ENCODE measurements around the gene RPS8. TPM values are rescaled to one million over a fixed set of nuclear protein-coding genes. Genes with fewer than 3 reads are reported as not detected.

RPS8 gene
- total RNA-seq, 1 experiment from 2014 or later: 1,467 TPM

DNA sequence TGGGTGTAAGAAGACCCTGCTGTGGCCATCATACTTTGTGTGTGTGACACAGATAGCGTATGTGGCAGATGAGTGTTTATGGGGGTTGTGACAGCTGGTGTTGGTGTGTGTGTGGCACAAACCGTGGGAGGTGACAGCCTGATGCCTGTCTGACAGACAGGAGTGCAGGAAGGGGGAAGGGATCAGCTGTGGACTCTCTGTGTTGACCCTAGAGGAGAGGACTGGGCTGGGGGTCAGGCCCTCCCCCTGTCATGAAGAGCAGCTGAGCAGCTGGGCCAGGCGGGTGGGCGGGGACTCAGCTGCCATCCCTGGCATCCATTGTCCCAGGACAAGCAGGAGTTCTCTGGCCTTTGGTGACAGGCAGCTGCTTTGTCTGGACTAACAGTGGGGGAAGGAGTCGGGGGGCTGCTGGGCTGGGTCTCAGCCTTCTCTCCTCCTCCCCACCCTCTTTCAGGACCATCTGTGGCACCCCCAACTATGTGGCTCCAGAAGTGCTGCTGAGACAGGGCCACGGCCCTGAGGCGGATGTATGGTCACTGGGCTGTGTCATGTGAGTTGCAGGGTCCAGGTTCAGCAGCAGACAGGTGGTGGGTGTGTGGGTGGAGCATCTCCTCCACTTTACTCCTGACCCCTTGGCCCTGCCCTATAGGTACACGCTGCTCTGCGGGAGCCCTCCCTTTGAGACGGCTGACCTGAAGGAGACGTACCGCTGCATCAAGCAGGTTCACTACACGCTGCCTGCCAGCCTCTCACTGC is 27.1 kb downstream of the RPS8 start:
- BruUV-seq (replicated peaks): no TSS peak
- Histone ChIP-seq H3K36me3 (ENCODE audit: control insufficient read depth, insufficient read depth, low read length) (no peaks in the 10 kb centered on the region), H3K4me1 (peaks cover 17% of the 10 kb centered on the region), H3K4me3 (ENCODE audit: low read depth, low read length) (no peak overlapping the region), H3K27me3 (replicated peaks; ENCODE audit: control insufficient read depth, insufficient read depth, low read length) (no peaks in the 10 kb centered on the region), H3K9me3 (no peaks in the 10 kb centered on the region)
- DNase-seq: no peak
- CTCF ChIA-PET: no interaction called here
- H3K27ac Mint-ChIP-seq (ENCODE audit: unreplicated experiment): peak overlapping the region; percentile 26
- H3K9me3 Mint-ChIP-seq (ENCODE audit: unreplicated experiment): no peaks in the 10 kb centered on the region
- H3K36me3 Mint-ChIP-seq (ENCODE audit: insufficient read depth, unreplicated experiment): peaks cover 24% of the 10 kb centered on the region
- H3K4me3 Mint-ChIP-seq (ENCODE audit: unreplicated experiment): peak overlapping the region; percentile 24
- TF ChIP-seq, protein P1, sequence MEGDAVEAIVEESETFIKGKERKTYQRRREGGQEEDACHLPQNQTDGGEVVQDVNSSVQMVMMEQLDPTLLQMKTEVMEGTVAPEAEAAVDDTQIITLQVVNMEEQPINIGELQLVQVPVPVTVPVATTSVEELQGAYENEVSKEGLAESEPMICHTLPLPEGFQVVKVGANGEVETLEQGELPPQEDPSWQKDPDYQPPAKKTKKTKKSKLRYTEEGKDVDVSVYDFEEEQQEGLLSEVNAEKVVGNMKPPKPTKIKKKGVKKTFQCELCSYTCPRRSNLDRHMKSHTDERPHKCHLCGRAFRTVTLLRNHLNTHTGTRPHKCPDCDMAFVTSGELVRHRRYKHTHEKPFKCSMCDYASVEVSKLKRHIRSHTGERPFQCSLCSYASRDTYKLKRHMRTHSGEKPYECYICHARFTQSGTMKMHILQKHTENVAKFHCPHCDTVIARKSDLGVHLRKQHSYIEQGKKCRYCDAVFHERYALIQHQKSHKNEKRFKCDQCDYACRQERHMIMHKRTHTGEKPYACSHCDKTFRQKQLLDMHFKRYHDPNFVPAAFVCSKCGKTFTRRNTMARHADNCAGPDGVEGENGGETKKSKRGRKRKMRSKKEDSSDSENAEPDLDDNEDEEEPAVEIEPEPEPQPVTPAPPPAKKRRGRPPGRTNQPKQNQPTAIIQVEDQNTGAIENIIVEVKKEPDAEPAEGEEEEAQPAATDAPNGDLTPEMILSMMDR (IDR thresholded peaks at IDR 0.05; ENCODE audit: insufficient read depth in 1 of 2, low read depth in 1 of 2, low read length in 1 of 2, severe bottlenecking in 1 of 2, unreplicated experiment in 1 of 2): no peak
- no peaks in the 10 kb centered on the region for H3K27me3 Mint-ChIP-seq (ENCODE audit: insufficient read depth, unreplicated experiment)
- H3K4me1 Mint-ChIP-seq (ENCODE audit: low read depth, unreplicated experiment): peaks cover 16% of the 10 kb centered on the region
- intact Hi-C loops (cut with micrococcal nuclease; ENCODE audit: unreplicated experiment): no loop called here
- POLR2A ChIA-PET: no interaction called here

DNA sequence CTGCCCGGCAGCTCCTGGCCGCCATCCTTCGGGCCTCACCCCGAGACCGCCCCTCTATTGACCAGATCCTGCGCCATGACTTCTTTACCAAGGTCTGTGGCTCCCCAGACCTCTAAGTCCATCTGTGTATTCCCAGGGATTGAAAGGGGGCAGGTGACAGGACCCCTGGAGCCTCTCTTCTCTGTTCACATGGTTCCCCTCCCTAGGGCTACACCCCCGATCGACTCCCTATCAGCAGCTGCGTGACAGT is 27.6 kb downstream of the RPS8 start:
- peaks cover 26% of the 10 kb centered on the region for H3K36me3 Mint-ChIP-seq (ENCODE audit: insufficient read depth, unreplicated experiment)

DNA sequence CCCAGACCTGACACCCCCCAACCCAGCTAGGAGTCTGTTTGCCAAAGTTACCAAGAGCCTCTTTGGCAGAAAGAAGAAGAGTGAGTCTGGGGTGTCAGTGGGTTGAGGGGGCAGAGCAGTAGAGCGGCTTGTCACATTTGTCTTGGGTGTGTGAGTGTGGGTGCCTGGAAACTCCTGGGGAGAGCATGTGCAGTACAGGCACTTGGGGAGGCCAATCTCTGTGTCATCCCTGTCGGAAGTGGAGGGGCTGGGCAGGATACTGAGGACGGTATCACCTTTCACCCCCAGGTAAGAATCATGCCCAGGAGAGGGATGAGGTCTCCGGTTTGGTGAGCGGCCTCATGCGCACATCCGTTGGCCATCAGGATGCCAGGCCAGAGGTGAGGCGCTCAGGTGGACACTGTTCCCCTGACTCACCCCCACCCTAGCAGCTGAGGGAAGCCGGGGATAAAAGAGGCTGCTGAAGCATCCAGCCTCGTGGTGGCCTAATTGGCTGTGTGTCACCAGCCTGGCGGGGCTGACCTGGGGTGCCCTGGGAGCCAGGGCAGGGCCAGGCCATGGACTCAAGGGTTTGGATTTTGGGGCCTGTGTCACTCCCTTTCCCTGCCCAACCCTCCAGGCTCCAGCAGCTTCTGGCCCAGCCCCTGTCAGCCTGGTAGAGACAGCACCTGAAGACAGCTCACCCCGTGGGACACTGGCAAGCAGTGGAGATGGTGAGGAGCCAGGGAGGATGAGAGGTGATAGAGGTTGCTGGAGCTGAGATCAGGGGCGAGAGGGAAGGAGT is 28.2 kb downstream of the RPS8 start:
- Histone ChIP-seq H3K4me3 (ENCODE audit: low read depth, low read length) (no peak overlapping the region), H3K4me1 (peaks cover 27% of the 10 kb centered on the region), H3K36me3 (ENCODE audit: control insufficient read depth, insufficient read depth, low read length) (no peaks in the 10 kb centered on the region), H3K9me3 (no peaks in the 10 kb centered on the region), H3K27me3 (replicated peaks; ENCODE audit: control insufficient read depth, insufficient read depth, low read length) (no peaks in the 10 kb centered on the region)
- H3K4me1 Mint-ChIP-seq (ENCODE audit: low read depth, unreplicated experiment): peaks cover 18% of the 10 kb centered on the region
- H3K36me3 Mint-ChIP-seq (ENCODE audit: insufficient read depth, unreplicated experiment): peaks cover 26% of the 10 kb centered on the region
- CTCF ChIA-PET: no interaction called here
- no TSS peak for BruUV-seq (replicated peaks)
- peak overlapping the region; percentile 26 for H3K27ac Mint-ChIP-seq (ENCODE audit: unreplicated experiment)
- no peak overlapping the region for H3K4me3 Mint-ChIP-seq (ENCODE audit: unreplicated experiment)
- TF ChIP-seq, protein P1 (IDR thresholded peaks at IDR 0.05; ENCODE audit: insufficient read depth in 1 of 2, low read depth in 1 of 2, low read length in 1 of 2, severe bottlenecking in 1 of 2, unreplicated experiment in 1 of 2): no peak
- H3K9me3 Mint-ChIP-seq (ENCODE audit: unreplicated experiment): no peaks in the 10 kb centered on the region
- POLR2A ChIA-PET: no interaction called here
- H3K27me3 Mint-ChIP-seq (ENCODE audit: insufficient read depth, unreplicated experiment): no peaks in the 10 kb centered on the region
- DNase-seq: no peak
- intact Hi-C loops (cut with micrococcal nuclease; ENCODE audit: unreplicated experiment): no loop called here

More for the DNA sequence above, 27.6 kb downstream of the RPS8 start:
- Histone ChIP-seq H3K9me3 (no peaks in the 10 kb centered on the region), H3K4me1 (peaks cover 22% of the 10 kb centered on the region), H3K4me3 (ENCODE audit: low read depth, low read length) (no peak overlapping the region), H3K36me3 (ENCODE audit: control insufficient read depth, insufficient read depth, low read length) (no peaks in the 10 kb centered on the region), H3K27me3 (replicated peaks; ENCODE audit: control insufficient read depth, insufficient read depth, low read length) (no peaks in the 10 kb centered on the region)
- ChIA-PET POLR2A (no interaction called here), CTCF (no interaction called here)
- no peak overlapping the region for H3K4me3 Mint-ChIP-seq (ENCODE audit: unreplicated experiment)
- TF ChIP-seq, protein P1 (IDR thresholded peaks at IDR 0.05; ENCODE audit: insufficient read depth in 1 of 2, low read depth in 1 of 2, low read length in 1 of 2, severe bottlenecking in 1 of 2, unreplicated experiment in 1 of 2): no peak
- H3K4me1 Mint-ChIP-seq (ENCODE audit: low read depth, unreplicated experiment): peaks cover 18% of the 10 kb centered on the region
- intact Hi-C loops (cut with micrococcal nuclease; ENCODE audit: unreplicated experiment): no loop called here
- DNase-seq: no peak
- BruUV-seq (replicated peaks): no TSS peak
- H3K27me3 Mint-ChIP-seq (ENCODE audit: insufficient read depth, unreplicated experiment): no peaks in the 10 kb centered on the region
- H3K9me3 Mint-ChIP-seq (ENCODE audit: unreplicated experiment): no peaks in the 10 kb centered on the region
- H3K27ac Mint-ChIP-seq (ENCODE audit: unreplicated experiment): peak overlapping the region; percentile 26

Data from Caco-2 (cell line).